PC-9 (cell line): ENCODE data around the gene PROC.

Experiments used
- CTCF ChIP-seq: fragments of 200-600 bp; sonication (generic); conservative IDR thresholded peaks from 2 replicates; pipeline ENCODE4 v1.6.1; 2017; ENCODE audit warnings: mixed run types, antibody characterized with exemption, mild to moderate bottlenecking, moderate library complexity
- EZH2 ChIP-seq: fragments of 200-600 bp; sonication (generic); IDR thresholded peaks from 2 replicates; pipeline ENCODE4 v1.8.0; 2017; ENCODE audit warnings: antibody characterized with exemption, low read depth

- TF ChIP-seq CTCF (no peak; the same call in 1 of the 2 replicates), EZH2 (no peak)
Measured at GRCh38 chr2:127408807-127409099, 9.5 kb upstream of the PROC start.
